Hippocampal formation (tissue), 2 donors: ENCODE results near the gene PRMT2.

Experiments used
- DNase-seq, 2 donors: peaks; one replicate each; lab custom pipeline; 2025; lab: John Stamatoyannopoulos, UW

The PRMT2 gene

GRCh38 chr21:46641656-46642055 lies 6.2 kb downstream of the PRMT2 start:
- DNase-seq: no peak

- no peak for DNase-seq
Measured at GRCh38 chr21:46643379-46644177, 8.1 kb downstream of the PRMT2 start.

GRCh38 chr21:46645840-46646239 lies 10.4 kb downstream of the PRMT2 start:
- DNase-seq: no peak

GRCh38 chr21:46646541-46647154 lies 11.2 kb downstream of the PRMT2 start:
- no peak for DNase-seq

GRCh38 chr21:46648539-46648938 lies 13.1 kb downstream of the PRMT2 start:
- DNase-seq: no peak

- no peak for DNase-seq
Measured at GRCh38 chr21:46649356-46649755, 13.9 kb downstream of the PRMT2 start.

GRCh38 chr21:46650476-46651098 lies 15.1 kb downstream of the PRMT2 start:
- DNase-seq: no peak

GRCh38 chr21:46651121-46651520 lies 15.6 kb downstream of the PRMT2 start:
- no peak for DNase-seq

GRCh38 chr21:46655230-46655629 lies 19.8 kb downstream of the PRMT2 start:
- no peak for DNase-seq

GRCh38 chr21:46656820-46657219 lies 21.3 kb downstream of the PRMT2 start:
- no peak for DNase-seq

- DNase-seq: no peak
Measured at GRCh38 chr21:46660505-46660904, 25.0 kb downstream of the PRMT2 start.

GRCh38 chr21:46661211-46661625 lies 25.7 kb downstream of the PRMT2 start:
- DNase-seq: peak; percentile 53 to 60

- no peak for DNase-seq
Measured at GRCh38 chr21:46661642-46662366, 26.3 kb downstream of the PRMT2 start.

- DNase-seq: no peak
Measured at GRCh38 chr21:46662367-46662654, 26.8 kb downstream of the PRMT2 start.

- no peak for DNase-seq
Measured at GRCh38 chr21:46662765-46663500, 27.5 kb downstream of the PRMT2 start.

- DNase-seq: no peak
Measured at GRCh38 chr21:46663754-46664153, 28.3 kb downstream of the PRMT2 start.

- no peak for DNase-seq
Measured at GRCh38 chr21:46664316-46664995, 29.0 kb downstream of the PRMT2 start.

- DNase-seq: no peak
Measured at GRCh38 chr21:46665566-46665965, 30.1 kb downstream of the PRMT2 start.

GRCh38 chr21:46666941-46667740 lies 31.7 kb downstream of the PRMT2 start:
- no peak for DNase-seq

GRCh38 chr21:46667741-46668380 lies 32.4 kb downstream of the PRMT2 start:
- no peak for DNase-seq
